Stimulated activated CD4-positive, alpha-beta T cell treated with anti-CD3 and anti-CD28 coated beads, Interleukin-15, amount 100 ng/mL, for 1 hour (primary cell): Measurements from ENCODE around the gene OPRD1.
A peak's percentile ranks its signal among the peaks of the same experiment; 100 is the strongest.

Experiments used
- DNase-seq, 2 donors: peaks; one replicate each; pipeline ENCODE4 v3.0.0-alpha.2; 2020; ENCODE audit warnings: low read depth in 1 of 2, low spot score in 1 of 2

OPRD1 gene

GRCh38 chr1:28902738-28903137 is 90.8 kb downstream of the OPRD1 start:
- DNase-seq = no peak

- DNase-seq = no peak
These were observed 94.1 kb downstream of the OPRD1 start for GRCh38 chr1:28905921-28906666.

- no peak for DNase-seq
These were observed 97.2 kb downstream of the OPRD1 start for GRCh38 chr1:28909198-28909597.

- DNase-seq = no peak
These were observed 98.6 kb downstream of the OPRD1 start for GRCh38 chr1:28910379-28911115.

- no peak for DNase-seq
These were observed 101.8 kb downstream of the OPRD1 start for GRCh38 chr1:28913786-28914227.

- DNase-seq = peak; percentile 82 to 85
These were observed 102.5 kb downstream of the OPRD1 start, which contains the start of gene EPB41 for GRCh38 chr1:28914228-28915030. Gene EPB41 (plus strand): TSS chr1:28914569. CDS start chr1:28987438, 72,869 bp downstream.

- peak in 1 of 2 donors; percentile 21 for DNase-seq
These were observed 103.3 kb downstream of the OPRD1 start for GRCh38 chr1:28915031-28915895.

- DNase-seq = no peak
These were observed 105.8 kb downstream of the OPRD1 start for GRCh38 chr1:28917757-28918118.
